GM19372 (cell line): ENCODE data around the gene EPHA2.
"Not testable (repeated sequence)": the region's sequence is repeated elsewhere in the genome, so short reads cannot be mapped to it uniquely, and the experiment has no call there.

ENCODE experiments used
- ATAC-seq: cut with Tn5 transposase; IDR thresholded peaks from one replicate; pipeline ENCODE4 v1.9.1; 2021; ENCODE audit warnings: mild to moderate bottlenecking, low read depth, moderate library complexity; ENCODE audit not compliant: unreplicated experiment

EPHA2 gene

DNA sequence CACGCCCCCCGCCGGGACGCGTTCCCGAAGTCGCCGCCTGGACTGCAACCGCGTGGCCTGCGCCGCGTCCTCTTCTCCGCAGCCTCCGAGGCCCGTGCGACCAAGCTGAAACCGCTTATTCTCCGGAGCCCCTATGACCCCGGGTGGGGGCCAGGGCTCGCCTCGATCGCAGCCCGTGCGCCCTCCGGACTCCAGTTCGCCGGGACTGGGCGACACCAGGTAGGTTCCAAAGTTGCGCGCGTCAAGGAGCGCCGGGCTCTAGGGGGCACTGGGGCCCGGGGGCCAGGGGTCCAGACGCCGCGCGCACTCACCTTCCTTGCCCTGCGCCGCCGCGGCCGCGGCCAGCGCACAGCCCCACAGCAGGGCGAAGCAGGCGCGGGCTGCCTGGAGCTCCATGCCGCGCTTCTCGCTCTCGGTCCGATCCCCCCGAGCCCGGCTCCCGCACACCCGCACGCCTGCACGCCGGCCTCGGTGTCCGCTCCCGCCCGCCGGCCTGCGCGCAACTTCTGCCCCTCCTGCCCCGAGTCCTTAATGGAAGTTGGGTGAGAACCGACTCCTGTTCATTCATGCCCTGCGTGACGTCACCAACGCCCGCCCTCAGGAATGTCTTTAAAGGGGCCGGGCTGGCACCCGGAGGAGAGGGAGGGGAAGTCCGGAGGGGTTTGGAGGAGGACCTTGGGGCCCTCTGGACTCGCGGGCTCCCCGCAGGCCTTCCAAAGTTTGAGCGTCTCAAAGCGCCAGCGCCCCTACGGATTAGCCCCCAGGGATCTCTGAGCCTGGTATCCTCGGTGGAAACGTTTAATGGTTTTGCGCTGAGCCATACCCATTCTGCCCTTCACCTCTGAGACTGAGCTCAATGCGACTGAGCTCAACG, at the start of gene EPHA2:
EPHA2 (minus strand) TSS at position 533 of the 874 bp plus-strand sequence; CDS start at position 396, 137 bp downstream.
- no peak for ATAC-seq

GRCh38 chr1:16205334-16205671, 49.4 kb upstream of the EPHA2 start:
- ATAC-seq = no peak

DNA sequence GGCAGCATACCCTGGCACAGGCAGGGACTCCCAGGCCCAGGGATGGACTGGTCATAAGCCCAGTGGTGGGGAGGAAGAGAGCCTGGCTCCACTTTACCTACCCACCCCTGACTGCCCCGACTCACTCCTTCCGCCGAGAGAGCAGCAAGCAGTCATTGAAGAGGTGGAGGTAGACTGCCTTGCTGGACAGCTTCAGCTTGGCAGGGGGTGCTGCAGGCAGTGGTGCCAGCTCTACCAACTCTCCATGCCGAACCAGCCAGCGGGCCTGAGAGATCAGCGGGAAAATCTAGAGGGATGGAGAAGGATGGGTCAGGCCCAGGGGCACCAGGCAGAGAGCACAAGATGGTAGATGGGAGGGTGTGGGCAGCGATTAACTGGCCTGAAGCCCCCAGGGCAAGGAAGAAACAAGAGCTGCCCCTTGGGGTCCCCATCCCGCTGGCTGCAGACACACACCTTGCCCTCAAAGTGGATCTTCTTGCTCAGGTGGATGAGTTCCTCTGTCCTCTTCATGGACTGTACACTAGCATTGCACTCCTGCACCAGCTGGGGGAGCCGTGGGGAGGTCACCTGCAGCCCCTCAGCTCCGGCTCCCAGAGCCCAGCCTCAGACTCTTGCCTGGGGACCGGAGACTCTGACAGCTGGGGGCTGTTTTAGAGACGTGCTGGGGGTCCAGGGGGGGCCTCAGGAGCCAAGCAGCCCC, 48.9 kb upstream of the EPHA2 start:
- no peak for ATAC-seq

- no peak for ATAC-seq
Observed at GRCh38 chr1:16204216-16204615, 48.3 kb upstream of the EPHA2 start.

- no peak for ATAC-seq
Observed at GRCh38 chr1:16203550-16203949, 47.7 kb upstream of the EPHA2 start.

GRCh38 chr1:16202281-16203210, 46.7 kb upstream of the EPHA2 start:
- ATAC-seq = no peak

DNA sequence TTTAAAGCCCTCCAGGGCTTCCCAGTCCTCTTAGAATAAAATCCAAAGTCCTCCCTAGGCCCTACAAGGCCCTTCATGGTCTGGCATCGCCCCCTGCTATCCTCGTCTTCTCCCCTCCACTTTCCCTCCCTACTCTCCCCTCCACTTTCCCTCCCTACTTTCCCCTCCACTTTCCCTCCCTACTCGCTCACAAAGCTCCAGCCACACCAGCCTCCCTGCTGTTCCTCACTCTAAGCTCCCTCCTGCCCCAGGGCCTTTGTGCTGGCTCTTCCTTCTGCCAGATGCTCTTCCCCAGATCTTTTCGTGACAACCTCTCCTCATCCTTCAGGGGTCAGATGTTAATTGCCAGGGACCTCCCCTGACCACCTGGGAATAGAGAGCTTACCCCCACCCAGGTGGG, 43.8 kb upstream of the EPHA2 start:
- ATAC-seq = no peak

- no peak for ATAC-seq
Observed at GRCh38 chr1:16199157-16199501, 43.3 kb upstream of the EPHA2 start.

DNA sequence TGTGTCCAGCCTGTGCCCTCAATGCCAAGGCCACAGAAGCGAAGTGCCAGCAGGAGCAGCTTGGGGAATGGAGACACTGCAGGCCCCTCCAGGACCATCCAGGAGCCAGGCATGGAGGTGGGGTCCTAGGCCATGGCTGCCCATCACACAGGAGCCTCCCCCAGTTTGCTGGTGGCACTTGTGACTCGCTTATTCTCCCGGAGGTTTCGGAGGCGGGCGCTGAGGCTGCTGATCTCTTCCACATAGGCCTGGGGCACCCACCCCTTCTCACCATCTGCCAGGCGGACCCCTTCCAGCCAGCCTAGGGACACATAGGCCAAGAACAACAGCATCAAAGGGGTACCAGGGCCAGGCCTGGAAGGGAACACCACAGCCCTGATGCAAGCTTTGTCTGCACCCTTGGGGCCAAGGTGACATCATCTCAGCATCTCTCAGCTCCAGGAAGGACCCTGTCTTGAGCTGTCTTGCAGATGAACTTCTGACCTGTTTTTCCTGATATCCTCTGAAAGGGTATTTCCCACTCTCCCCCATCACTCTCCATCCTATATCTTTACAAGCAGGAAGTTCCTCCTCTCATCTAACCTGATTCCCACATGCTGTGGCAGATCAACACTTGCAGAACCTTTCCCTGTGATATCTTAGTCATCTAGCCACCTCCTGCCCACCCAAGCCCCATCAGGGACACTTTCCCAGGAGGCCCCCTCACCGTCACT, 42.7 kb upstream of the EPHA2 start:
- ATAC-seq = no peak

- ATAC-seq = no peak
Observed at GRCh38 chr1:16196874-16197273, 41.0 kb upstream of the EPHA2 start.

DNA sequence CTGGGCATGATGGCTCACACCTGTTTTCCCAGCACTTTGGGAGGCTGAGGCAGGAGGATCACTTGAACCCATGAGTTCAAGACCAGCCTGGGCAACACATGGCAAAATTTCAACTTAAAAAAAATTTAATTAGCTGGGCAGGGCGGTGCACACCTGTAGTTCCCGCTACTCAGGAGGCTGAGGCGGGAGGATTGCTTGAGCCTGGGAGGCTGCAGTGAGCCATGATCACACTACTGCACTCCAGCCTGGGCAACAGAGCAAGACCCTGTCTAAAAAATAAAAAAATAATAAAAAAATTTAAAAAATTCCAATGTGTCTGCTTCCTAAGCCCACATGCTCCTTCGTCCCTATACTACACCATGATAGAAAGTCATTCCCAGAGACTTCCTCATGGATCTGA, 40.3 kb upstream of the EPHA2 start:
- not testable (repeated sequence) for ATAC-seq

- ATAC-seq = no peak
Observed at GRCh38 chr1:16195518-16195905, 39.6 kb upstream of the EPHA2 start.

DNA sequence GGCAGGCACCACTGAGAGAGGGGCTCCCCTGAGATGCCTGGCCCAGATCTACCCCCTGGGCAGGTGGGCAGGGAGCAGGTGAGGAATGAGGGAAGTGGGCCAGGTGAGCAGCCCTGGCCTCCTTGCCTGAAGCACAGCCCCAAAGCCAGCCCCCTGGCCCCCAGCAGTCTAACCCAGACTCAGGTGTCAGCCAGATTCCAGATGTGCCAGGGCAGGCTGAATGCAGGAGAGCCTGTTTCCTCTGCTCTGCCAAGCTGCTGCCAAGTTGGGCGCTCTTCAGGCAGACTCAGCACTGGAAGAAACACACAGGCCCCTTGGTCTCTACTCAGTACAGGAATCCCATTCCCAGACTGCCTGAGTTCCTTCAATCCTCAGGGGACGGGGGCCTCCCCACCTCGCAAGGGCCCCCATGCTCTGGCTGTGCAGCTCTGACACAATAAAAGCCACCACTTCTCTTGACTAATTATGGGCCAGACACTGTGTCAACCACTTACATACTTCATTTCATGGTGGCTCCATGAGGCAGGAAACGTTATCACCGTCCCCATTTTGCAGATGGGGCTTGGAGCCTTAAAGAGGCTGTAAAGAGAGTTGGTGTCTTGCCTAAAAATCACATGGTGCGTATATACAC, 36.2 kb upstream of the EPHA2 start:
- no peak for ATAC-seq

DNA sequence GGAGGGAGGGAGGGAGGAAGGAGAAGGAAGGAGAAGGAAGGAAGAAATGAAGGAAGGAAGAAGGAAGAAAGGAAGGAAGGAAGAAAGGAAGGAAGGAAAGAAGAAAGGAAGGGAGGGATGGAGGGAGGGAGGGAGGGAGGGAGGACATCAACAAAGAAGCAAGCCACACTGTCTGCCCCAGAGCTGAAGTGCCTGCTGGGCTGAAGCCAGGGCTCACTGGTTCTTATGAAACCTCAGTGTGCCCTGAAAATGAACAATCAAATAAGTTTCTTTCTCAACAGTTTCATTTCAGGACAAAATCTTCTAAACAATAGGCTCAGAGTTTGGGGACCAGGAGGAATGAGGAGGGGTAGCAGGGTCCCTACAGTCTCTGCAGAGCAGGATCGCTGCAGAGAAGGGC, 35.4 kb upstream of the EPHA2 start:
- ATAC-seq = no peak

GRCh38 chr1:16189921-16190621, 34.2 kb upstream of the EPHA2 start:
- no peak for ATAC-seq

- no peak for ATAC-seq
Observed at GRCh38 chr1:16189003-16189402, 33.1 kb upstream of the EPHA2 start.

GRCh38 chr1:16187748-16188401, 32.0 kb upstream of the EPHA2 start:
- no peak for ATAC-seq

DNA sequence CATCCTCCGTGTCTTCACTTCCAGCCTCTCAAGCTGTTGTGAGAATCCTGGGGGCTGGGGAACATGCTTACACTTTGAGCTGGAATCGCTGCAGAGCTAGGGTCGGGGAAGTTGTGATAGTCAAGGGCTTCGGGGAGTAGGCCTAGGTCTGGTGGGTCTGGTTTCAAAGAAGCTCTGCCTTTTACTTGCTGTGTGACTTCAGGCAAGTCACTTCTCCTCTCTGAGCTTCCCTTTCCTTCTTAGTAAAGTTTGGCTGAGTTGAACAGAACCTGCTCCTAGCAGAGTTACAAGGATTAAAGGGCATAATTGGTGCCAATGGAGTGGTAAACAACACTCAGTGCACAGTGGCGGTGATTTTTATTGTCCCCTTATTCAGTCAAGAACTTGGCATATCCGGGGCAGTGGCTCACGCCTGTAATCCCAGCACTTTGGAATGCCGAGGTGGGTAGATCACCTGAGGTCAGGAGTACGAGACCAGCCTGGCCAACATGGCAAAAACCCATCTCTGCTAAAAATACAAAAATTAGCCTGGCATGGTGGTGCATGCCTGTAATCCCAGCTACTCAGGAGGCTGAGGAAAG, 30.9 kb upstream of the EPHA2 start:
- no peak for ATAC-seq
